MV-4-11 (cell line): Measurements from ENCODE around the gene CCDC194.
"Not testable (repeated sequence)": the region's sequence is repeated elsewhere in the genome, so short reads cannot be mapped to it uniquely, and the experiment has no call there.

Experiments used
- DNase-seq: peaks from one replicate; lab custom pipeline; 2025; lab: John Stamatoyannopoulos, UW

CCDC194 gene

GRCh38 chr19:17376935-17377600 lies 16.9 kb downstream of the CCDC194 start, which contains the start of gene PLVAP:
Gene PLVAP, minus strand, starts transcription at chr19:17377342. Its CDS starts 54 bp downstream, at chr19:17377288.
- no peak for DNase-seq

- DNase-seq = peak; percentile 100
Measured at GRCh38 chr19:17370026-17370587, 23.9 kb downstream of the CCDC194 start.

- no peak for DNase-seq
Measured at GRCh38 chr19:17365361-17365760, 28.6 kb downstream of the CCDC194 start.

- not testable (repeated sequence) for DNase-seq
Measured at GRCh38 chr19:17363852-17364605, 30.0 kb downstream of the CCDC194 start.

- no peak for DNase-seq
Measured at GRCh38 chr19:17359905-17360800, 33.8 kb downstream of the CCDC194 start.

GRCh38 chr19:17358395-17358794 lies 35.6 kb downstream of the CCDC194 start:
- no peak for DNase-seq

GRCh38 chr19:17357724-17358123 lies 36.3 kb downstream of the CCDC194 start:
- DNase-seq = no peak

- DNase-seq = no peak
Measured at GRCh38 chr19:17357078-17357666, 36.8 kb downstream of the CCDC194 start.

GRCh38 chr19:17353386-17353785 lies 40.6 kb downstream of the CCDC194 start:
- DNase-seq = no peak

GRCh38 chr19:17352608-17353280 lies 41.3 kb downstream of the CCDC194 start:
- DNase-seq = no peak

GRCh38 chr19:17351815-17352435 lies 42.1 kb downstream of the CCDC194 start:
- DNase-seq = no peak

GRCh38 chr19:17348700-17349099 lies 45.3 kb downstream of the CCDC194 start:
- no peak for DNase-seq

- DNase-seq = no peak
Measured at GRCh38 chr19:17347877-17348276, 46.1 kb downstream of the CCDC194 start.

GRCh38 chr19:17347361-17347760 lies 46.6 kb downstream of the CCDC194 start:
- DNase-seq = peak; percentile 61

- peak; percentile 70 for DNase-seq
Measured at GRCh38 chr19:17346109-17346671, 47.8 kb downstream of the CCDC194 start.

GRCh38 chr19:17341845-17342244 lies 52.2 kb downstream of the CCDC194 start:
- DNase-seq = no peak

- DNase-seq = no peak
Measured at GRCh38 chr19:17341386-17341785, 52.6 kb downstream of the CCDC194 start.

- DNase-seq = no peak
Measured at GRCh38 chr19:17340871-17341357, 53.1 kb downstream of the CCDC194 start.
